Measurements from ENCODE around the gene QRFP.

Gene QRFP

DNA sequence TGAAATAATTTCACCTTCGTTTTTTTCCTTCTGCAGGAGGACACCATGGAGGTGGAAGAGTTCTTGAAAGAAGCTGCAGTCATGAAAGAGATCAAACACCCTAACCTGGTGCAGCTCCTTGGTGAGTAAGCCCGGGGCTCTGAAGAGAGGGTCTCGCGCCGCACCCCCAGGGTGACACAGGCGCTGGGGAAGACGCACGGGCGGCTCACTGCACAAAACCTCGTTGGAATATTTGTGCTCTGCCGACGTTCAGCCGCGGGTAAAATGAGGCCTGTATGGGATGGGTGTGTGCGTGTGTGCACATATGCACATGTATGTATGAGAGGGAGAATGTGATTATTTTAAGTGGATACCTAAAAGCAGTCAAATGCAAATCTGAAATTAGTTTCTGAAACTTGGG lies 24.5 kb downstream of the QRFP start:
- 0 out of 2 replicates have a peak, but pooled peaks cover 4% of the 10 kb centered on the region for H3K36me3 ChIP-seq (ENCODE audit: insufficient read depth)
- no peak overlapping the region for H3K4me2 ChIP-seq

DNA sequence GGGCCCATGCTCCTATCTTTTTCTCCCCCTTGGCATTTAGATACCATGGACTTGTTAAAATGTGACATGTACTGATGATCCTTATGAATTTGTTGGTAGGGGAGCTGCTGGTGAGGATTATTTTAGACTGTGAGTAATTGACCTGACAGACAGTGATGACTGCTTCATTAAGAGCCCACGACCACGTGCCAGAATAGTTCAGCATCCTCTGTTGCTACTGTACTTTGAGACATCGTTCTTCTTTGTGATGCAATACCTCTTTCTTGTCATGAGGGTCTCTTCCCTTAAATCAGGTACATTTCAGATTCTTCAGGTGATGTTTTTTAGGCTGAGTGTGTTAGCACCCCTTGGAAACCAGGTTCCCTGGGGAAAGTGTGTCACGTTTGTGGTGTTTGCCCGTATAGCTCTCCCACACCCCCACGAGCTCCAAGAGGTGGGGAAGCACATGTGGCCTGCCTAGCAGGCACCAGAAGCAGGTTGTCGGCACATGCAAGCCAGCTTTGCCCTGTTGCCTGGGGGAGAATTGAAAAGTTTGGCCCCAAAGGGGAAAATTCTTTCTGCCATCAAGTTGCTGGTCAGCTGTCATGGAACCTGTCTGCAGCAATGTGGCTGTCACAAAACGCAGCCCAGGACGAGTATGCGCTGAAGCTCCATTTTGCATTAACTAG lies 25.1 kb downstream of the QRFP start:
- H3K4me2 ChIP-seq, result no peak overlapping the region
- H3K4me1 ChIP-seq (ENCODE audit: low read depth, poor library complexity, severe bottlenecking), result no peaks in the 10 kb centered on the region
- H3K27me3 ChIP-seq (ENCODE audit: insufficient read depth, low read depth), result no peaks in the 10 kb centered on the region
- H3K27ac ChIP-seq, result no peak overlapping the region
- no peak overlapping the region for H3K4me3 ChIP-seq (IDR thresholded peaks at IDR 0.05; ENCODE audit: insufficient read depth, low read depth, low read length)
- H3K9ac ChIP-seq, result no peak overlapping the region
- 0 out of 2 replicates have a peak, but pooled peaks cover 4% of the 10 kb centered on the region for H3K36me3 ChIP-seq (ENCODE audit: insufficient read depth)
- peaks cover 4% of the 10 kb centered on the region; the same call in 1 of the 2 replicates for H4K20me1 ChIP-seq (ENCODE audit: insufficient read depth)
- H2AFZ ChIP-seq (ENCODE audit: low read depth), result no peak overlapping the region
- no peaks in the 10 kb centered on the region for H3K79me2 ChIP-seq (ENCODE audit: insufficient read depth, low read depth)
- TF ChIP-seq, protein P1, sequence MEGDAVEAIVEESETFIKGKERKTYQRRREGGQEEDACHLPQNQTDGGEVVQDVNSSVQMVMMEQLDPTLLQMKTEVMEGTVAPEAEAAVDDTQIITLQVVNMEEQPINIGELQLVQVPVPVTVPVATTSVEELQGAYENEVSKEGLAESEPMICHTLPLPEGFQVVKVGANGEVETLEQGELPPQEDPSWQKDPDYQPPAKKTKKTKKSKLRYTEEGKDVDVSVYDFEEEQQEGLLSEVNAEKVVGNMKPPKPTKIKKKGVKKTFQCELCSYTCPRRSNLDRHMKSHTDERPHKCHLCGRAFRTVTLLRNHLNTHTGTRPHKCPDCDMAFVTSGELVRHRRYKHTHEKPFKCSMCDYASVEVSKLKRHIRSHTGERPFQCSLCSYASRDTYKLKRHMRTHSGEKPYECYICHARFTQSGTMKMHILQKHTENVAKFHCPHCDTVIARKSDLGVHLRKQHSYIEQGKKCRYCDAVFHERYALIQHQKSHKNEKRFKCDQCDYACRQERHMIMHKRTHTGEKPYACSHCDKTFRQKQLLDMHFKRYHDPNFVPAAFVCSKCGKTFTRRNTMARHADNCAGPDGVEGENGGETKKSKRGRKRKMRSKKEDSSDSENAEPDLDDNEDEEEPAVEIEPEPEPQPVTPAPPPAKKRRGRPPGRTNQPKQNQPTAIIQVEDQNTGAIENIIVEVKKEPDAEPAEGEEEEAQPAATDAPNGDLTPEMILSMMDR (conservative IDR thresholded peaks at IDR 0.05; ENCODE audit: low read depth, low read length), result no peak

More for the DNA sequence above, 24.5 kb downstream of the QRFP start:
- Histone ChIP-seq H3K4me1 (ENCODE audit: low read depth, poor library complexity, severe bottlenecking) (no peaks in the 10 kb centered on the region), H3K79me2 (ENCODE audit: insufficient read depth, low read depth) (no peaks in the 10 kb centered on the region), H3K27ac (no peak overlapping the region), H3K27me3 (ENCODE audit: insufficient read depth, low read depth) (no peaks in the 10 kb centered on the region), H2AFZ (ENCODE audit: low read depth) (no peak overlapping the region), H3K4me3 (IDR thresholded peaks at IDR 0.05; ENCODE audit: insufficient read depth, low read depth, low read length) (no peak overlapping the region), H4K20me1 (ENCODE audit: insufficient read depth) (no peaks in the 10 kb centered on the region), H3K9ac (no peak overlapping the region)
- TF ChIP-seq, protein P1 (conservative IDR thresholded peaks at IDR 0.05; ENCODE audit: low read depth, low read length), result no peak

DNA sequence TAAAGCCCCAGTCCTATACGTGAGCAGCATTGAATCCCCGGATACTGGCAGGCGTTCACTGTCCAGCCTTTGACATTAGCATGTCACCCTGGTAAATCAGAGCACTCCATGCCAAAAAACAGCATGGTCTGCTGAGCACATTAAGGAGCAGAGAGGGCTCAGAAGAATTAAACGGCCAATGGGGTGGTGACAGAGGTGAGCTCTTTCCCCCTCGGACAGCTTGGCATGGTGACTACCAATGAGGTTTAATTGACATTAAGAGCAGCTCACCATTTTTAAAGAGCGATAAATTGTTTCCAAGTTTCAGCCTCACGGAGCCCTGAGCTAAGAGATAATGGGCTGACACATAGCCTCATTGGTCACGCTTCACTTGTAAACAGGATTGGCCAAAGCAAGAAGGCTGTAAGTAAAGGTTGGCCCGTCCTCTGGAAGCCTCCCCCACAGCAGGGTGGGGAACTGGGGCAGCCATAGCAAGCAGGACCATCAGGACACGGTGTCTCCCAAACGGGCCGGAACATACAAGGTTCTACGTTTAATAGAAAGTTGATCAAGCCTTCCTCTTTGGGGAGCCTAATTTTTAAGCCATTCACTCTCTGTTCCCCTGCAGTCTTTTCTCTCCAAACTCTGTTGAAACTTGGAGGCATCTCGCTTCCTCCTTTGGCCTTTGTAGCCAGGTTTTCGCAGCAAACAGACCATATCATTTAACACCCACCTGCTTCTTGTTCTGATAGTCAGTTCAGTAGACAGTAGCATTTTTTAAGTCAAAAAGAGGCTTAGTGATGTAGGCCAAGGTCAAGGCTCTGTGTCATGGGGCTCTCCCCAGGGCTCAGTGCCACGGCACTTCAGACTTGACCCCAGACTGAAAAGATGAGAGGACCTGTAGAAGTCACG lies 25.9 kb downstream of the QRFP start:
- TF ChIP-seq, protein P1 (conservative IDR thresholded peaks at IDR 0.05; ENCODE audit: low read depth, low read length), result no peak

DNA sequence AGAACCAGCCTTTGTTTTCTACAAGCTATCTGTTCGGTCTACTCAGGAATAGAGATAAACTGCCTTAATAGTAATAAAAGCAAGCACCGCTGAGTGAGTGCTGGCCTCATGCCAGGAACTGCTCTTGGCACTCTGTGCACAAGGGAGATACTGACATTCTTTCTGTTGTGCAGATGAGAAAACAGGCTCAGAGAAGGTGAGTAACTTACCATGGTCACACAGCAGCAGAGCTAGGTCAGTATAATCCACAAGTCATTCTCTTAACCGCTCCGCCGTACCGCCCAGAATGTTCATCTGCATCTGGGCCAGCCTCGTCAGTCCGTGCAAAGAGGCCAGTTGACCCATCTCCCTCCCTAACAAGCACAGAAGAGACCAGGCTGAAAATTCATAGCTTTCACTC lies 27.4 kb downstream of the QRFP start:
- Histone ChIP-seq H3K4me2 (no peak overlapping the region), H3K79me2 (ENCODE audit: insufficient read depth, low read depth) (no peaks in the 10 kb centered on the region), H3K27ac (no peak overlapping the region), H3K4me1 (ENCODE audit: low read depth, poor library complexity, severe bottlenecking) (no peaks in the 10 kb centered on the region), H3K36me3 (ENCODE audit: insufficient read depth) (0 out of 2 replicates have a peak, but pooled peaks cover 3% of the 10 kb centered on the region), H3K4me3 (IDR thresholded peaks at IDR 0.05; ENCODE audit: insufficient read depth, low read depth, low read length) (no peak overlapping the region), H3K9ac (no peak overlapping the region), H3K27me3 (ENCODE audit: insufficient read depth, low read depth) (no peaks in the 10 kb centered on the region), H2AFZ (ENCODE audit: low read depth) (no peak overlapping the region), H4K20me1 (ENCODE audit: insufficient read depth) (peaks cover 5% of the 10 kb centered on the region; the same call in 1 of the 2 replicates)
- TF ChIP-seq, protein P1 (conservative IDR thresholded peaks at IDR 0.05; ENCODE audit: low read depth, low read length), result no peak

More for the DNA sequence above, 25.9 kb downstream of the QRFP start:
- Histone ChIP-seq H3K4me3 (IDR thresholded peaks at IDR 0.05; ENCODE audit: insufficient read depth, low read depth, low read length) (no peak overlapping the region), H3K9ac (no peak overlapping the region), H2AFZ (ENCODE audit: low read depth) (no peak overlapping the region), H3K4me1 (ENCODE audit: low read depth, poor library complexity, severe bottlenecking) (no peaks in the 10 kb centered on the region), H3K27ac (no peak overlapping the region), H3K27me3 (ENCODE audit: insufficient read depth, low read depth) (no peaks in the 10 kb centered on the region), H3K36me3 (ENCODE audit: insufficient read depth) (0 out of 2 replicates have a peak, but pooled peaks cover 4% of the 10 kb centered on the region), H3K4me2 (no peak overlapping the region), H4K20me1 (ENCODE audit: insufficient read depth) (peaks cover 5% of the 10 kb centered on the region; the same call in 1 of the 2 replicates), H3K79me2 (ENCODE audit: insufficient read depth, low read depth) (no peaks in the 10 kb centered on the region)
